Parathyroid adenoma (tissue), 2 donors: ENCODE data around the gene TBC1D20.

Experiments
- H2AFZ ChIP-seq: fragments of 300-600 bp; sonication (generic); one replicate; pipeline ENCODE4 v1.7.0; 2017; ENCODE audit warnings: antibody characterized with exemption, mild to moderate bottlenecking
- H3K27ac ChIP-seq: fragments of 300-600 bp; sonication (generic); one replicate; pipeline ENCODE4 v1.7.0; 2017
- H3K27me3 ChIP-seq: fragments of 300-600 bp; sonication (generic); one replicate; pipeline ENCODE4 v1.7.0; 2017; ENCODE audit warnings: low read length; ENCODE audit not compliant: control insufficient read depth, insufficient read depth
- H3K36me3 ChIP-seq: fragments of 300-600 bp; sonication (generic); one replicate; pipeline ENCODE4 v1.7.0; 2017; ENCODE audit warnings: low read length; ENCODE audit not compliant: control insufficient read depth, insufficient read depth
- H3K4me1 ChIP-seq: fragments of 300-600 bp; sonication (generic); one replicate; pipeline ENCODE4 v1.7.0; 2017; ENCODE audit warnings: control low read depth
- H3K4me2 ChIP-seq: fragments of 300-600 bp; sonication (generic); one replicate; pipeline ENCODE4 v1.7.0; 2017; ENCODE audit warnings: low read length
- H3K4me3 ChIP-seq: fragments of 300-600 bp; sonication (generic); one replicate; pipeline ENCODE4 v1.7.0; 2017; ENCODE audit warnings: low read depth, low read length
- H3K79me2 ChIP-seq: fragments of 300-600 bp; sonication (generic); one replicate; pipeline ENCODE4 v1.7.0; 2017; ENCODE audit warnings: control low read depth
- H3K9ac ChIP-seq: fragments of 300-600 bp; sonication (generic); one replicate; pipeline ENCODE4 v1.7.0; 2017; ENCODE audit warnings: mild to moderate bottlenecking
- H3K9me3 ChIP-seq: fragments of 300-600 bp; sonication (generic); one replicate; pipeline ENCODE4 v1.7.0; 2017; ENCODE audit warnings: low read length; ENCODE audit not compliant: control insufficient read depth
- TF ChIP-seq, protein P1 (sequence below): fragments of 300-600 bp; sonication (generic); IDR thresholded peaks from one replicate; pipeline ENCODE4 v1.7.0; 2017; ENCODE audit warnings: antibody characterized with exemption, mild to moderate bottlenecking
- donor health status: primary hyperparathyroidism.

The TBC1D20 gene

DNA sequence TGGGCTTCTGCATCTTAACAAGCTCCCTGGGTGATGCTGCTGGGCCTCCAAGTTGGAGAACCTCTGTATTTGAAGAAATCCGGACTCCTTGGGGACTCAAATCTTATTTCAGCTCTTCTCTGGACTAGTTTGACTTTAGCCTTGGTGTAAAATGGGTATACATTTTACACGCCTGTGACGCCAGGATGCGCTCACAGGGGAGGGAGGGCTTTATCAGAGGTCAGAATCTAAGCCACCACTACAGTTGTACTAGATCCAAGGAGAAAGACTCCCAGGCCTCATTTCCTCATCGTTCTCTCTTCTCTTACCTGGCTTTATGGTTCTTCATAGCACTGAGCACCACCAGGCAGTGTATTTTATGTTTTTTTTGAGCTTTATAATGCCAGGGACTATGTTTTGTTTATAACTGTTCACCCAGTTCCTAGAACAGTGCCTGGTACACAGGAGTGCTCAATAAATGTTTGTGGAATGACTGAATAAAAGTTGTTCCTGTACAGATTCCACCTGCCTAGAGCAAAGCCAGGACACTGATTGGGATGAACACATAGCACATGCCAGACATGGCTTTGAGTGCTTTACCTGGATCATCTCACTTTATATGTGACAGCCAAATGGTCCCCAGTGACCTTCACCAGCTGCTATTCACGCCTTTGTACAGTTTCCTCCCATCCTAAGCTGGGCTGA, 59.3 kb downstream of the TBC1D20 start:
- TF ChIP-seq, protein P1, sequence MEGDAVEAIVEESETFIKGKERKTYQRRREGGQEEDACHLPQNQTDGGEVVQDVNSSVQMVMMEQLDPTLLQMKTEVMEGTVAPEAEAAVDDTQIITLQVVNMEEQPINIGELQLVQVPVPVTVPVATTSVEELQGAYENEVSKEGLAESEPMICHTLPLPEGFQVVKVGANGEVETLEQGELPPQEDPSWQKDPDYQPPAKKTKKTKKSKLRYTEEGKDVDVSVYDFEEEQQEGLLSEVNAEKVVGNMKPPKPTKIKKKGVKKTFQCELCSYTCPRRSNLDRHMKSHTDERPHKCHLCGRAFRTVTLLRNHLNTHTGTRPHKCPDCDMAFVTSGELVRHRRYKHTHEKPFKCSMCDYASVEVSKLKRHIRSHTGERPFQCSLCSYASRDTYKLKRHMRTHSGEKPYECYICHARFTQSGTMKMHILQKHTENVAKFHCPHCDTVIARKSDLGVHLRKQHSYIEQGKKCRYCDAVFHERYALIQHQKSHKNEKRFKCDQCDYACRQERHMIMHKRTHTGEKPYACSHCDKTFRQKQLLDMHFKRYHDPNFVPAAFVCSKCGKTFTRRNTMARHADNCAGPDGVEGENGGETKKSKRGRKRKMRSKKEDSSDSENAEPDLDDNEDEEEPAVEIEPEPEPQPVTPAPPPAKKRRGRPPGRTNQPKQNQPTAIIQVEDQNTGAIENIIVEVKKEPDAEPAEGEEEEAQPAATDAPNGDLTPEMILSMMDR, result no peak
- Histone ChIP-seq H2AFZ (no peak overlapping the region), H3K4me3 (no peak overlapping the region), H3K27ac (no peak overlapping the region), H3K27me3 (no peaks in the 10 kb centered on the region), H3K9ac (no peak overlapping the region), H3K4me2 (no peak overlapping the region), H3K4me1 (peaks cover 14% of the 10 kb centered on the region), H3K36me3 (no peaks in the 10 kb centered on the region), H3K79me2 (no peaks in the 10 kb centered on the region), H3K9me3 (no peaks in the 10 kb centered on the region)

DNA sequence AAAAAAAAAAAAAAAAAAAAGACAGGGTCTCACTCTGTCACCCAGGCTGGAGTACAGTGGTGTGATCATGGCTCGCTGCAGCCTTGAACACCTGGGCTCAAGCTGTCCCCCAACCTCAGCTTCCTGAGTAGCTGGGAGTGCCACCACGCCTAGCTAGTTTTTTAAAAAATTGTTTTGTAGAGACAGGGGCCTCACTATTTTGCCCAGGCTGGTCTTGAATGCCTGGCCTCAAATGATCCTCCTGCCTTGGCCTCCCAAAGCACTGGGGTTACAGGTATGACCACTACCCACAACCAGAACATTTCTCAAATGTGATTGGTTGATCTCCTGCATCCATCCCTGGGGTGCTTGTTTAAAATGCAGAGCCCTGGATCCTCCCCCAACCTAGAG, 59.8 kb downstream of the TBC1D20 start:
- Histone ChIP-seq H3K36me3 (no peaks in the 10 kb centered on the region), H3K4me2 (no peak overlapping the region), H3K27ac (no peak overlapping the region), H3K4me1 (peaks cover 14% of the 10 kb centered on the region), H3K9me3 (no peaks in the 10 kb centered on the region), H3K4me3 (no peak overlapping the region), H2AFZ (no peak overlapping the region), H3K79me2 (no peaks in the 10 kb centered on the region), H3K9ac (no peak overlapping the region), H3K27me3 (no peaks in the 10 kb centered on the region)
- TF ChIP-seq, protein P1, result no peak

DNA sequence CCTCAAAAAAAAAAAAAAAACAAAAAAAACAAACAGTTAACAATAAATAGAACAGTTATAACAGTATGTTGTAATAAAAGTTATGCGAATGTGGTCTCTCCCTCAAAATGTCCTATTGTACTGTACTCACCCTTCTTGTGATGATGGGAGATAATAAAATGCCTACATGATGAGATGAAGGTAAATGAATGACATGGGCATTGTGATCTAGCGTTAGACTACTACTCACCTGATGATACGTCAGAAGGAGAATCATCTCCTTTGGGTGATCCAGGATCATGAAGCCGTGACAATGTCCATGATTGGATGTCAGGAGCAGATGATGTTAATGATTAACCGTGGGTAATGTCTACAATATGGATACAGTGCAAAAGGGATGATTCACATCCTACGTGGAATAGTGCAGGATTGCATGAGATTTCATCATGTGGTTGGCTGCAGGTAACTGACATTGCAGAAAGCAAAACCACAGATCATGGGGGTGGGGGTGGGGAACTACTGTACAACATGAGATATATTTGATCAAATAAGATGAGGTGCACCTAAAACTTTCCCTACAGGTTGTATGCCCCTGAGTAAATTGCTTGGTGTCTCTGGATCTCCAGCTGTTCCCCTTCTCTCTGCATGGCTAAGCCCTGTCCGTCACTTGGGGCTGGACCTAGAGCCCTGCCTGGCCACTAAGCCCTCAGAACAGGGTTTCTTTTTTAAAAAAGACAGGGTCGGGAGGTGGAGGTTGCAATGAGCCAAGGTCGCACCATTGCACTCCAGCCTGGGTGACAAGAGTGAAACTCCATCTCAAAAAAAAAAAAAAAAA, 60.4 kb downstream of the TBC1D20 start:
- H3K79me2 ChIP-seq, result no peaks in the 10 kb centered on the region
- no peak overlapping the region for H3K4me3 ChIP-seq
- no peak overlapping the region for H3K9ac ChIP-seq
- TF ChIP-seq, protein P1, result no peak
- no peaks in the 10 kb centered on the region for H3K27me3 ChIP-seq
- H2AFZ ChIP-seq, result no peak overlapping the region
- no peaks in the 10 kb centered on the region for H3K36me3 ChIP-seq
- H3K27ac ChIP-seq, result no peak overlapping the region
- no peaks in the 10 kb centered on the region for H3K9me3 ChIP-seq
- no peak overlapping the region for H3K4me2 ChIP-seq
- peaks cover 10% of the 10 kb centered on the region for H3K4me1 ChIP-seq

DNA sequence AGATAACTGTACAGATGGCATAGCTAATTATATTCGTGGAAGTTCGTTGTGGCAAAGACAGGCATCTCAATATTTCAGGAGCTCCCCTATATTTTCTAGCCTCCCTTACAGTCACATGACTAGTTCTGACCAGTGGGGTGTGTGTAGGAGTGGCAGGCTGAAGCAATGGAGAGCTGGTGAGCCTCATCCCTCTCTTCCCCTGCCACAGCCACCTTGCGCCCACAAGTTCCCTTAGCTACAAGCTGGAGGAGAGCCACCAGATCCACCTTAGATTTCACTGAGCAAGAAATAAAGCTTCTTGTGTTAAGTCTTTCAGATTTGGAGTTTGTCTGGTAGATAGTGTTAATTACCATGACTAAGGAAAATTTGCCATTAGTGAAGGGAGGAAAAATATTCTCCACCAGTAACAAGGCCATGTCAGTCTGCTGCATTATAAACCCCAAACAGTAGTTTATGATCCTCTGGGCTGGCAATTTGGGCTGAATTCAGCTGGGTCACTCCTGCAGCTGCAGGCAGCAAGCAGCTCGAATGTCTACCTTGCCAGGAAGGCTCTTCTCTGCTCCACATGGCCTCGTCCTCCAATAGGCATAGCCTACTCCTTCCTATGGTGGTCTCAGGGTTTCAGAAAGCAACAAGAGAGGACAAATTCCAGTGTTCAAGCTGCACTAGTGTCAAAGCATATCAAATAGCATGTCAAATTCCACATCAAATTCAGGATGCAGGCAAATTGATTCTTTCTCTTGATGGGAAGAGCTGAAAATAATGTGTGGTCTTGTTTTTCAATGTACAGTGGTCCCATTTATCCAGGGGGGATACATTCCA, 61.7 kb downstream of the TBC1D20 start:
- Histone ChIP-seq H2AFZ (peak overlapping the region; percentile 76), H3K4me1 (peaks cover 10% of the 10 kb centered on the region), H3K27me3 (no peaks in the 10 kb centered on the region), H3K36me3 (no peaks in the 10 kb centered on the region), H3K9me3 (no peaks in the 10 kb centered on the region), H3K4me2 (no peak overlapping the region), H3K27ac (no peak overlapping the region), H3K79me2 (no peaks in the 10 kb centered on the region), H3K9ac (no peak overlapping the region), H3K4me3 (no peak overlapping the region)
- TF ChIP-seq, protein P1, result no peak
